CD4-positive, alpha-beta T cell treated with Interleukin-6 at 100 ng/mL for 8 hours (primary cell): ENCODE results near the gene URB1.
"Not testable (repeated sequence)": the region's sequence is repeated elsewhere in the genome, so short reads cannot be mapped to it uniquely, and the experiment has no call there.

Experiments used
- DNase-seq: peaks from one replicate; pipeline ENCODE4 v3.0.0-alpha.2; 2020; ENCODE audit warnings: mixed read lengths, low spot score

URB1 gene

GRCh38 chr21:32370998-32371766, 21.6 kb downstream of the URB1 start:
- DNase-seq: no peak

- DNase-seq: not testable (repeated sequence)
Observed at GRCh38 chr21:32368961-32369360, 23.9 kb downstream of the URB1 start.

GRCh38 chr21:32368386-32368785, 24.4 kb downstream of the URB1 start:
- no peak for DNase-seq

- DNase-seq: no peak
Observed at GRCh38 chr21:32367158-32367557, 25.7 kb downstream of the URB1 start.

- DNase-seq: no peak
Observed at GRCh38 chr21:32366191-32366590, 26.6 kb downstream of the URB1 start.

GRCh38 chr21:32364796-32365195, 28.0 kb downstream of the URB1 start:
- no peak for DNase-seq

GRCh38 chr21:32364387-32364786, 28.4 kb downstream of the URB1 start:
- no peak for DNase-seq

GRCh38 chr21:32360401-32360975, 32.3 kb downstream of the URB1 start:
- no peak for DNase-seq

- no peak for DNase-seq
Observed at GRCh38 chr21:32359719-32360260, 33.0 kb downstream of the URB1 start.

GRCh38 chr21:32356874-32357395, 35.9 kb downstream of the URB1 start:
- no peak for DNase-seq

GRCh38 chr21:32353002-32353711, 39.7 kb downstream of the URB1 start:
- no peak for DNase-seq

GRCh38 chr21:32352526-32352925, 40.3 kb downstream of the URB1 start:
- DNase-seq: no peak

GRCh38 chr21:32351428-32351827, 41.4 kb downstream of the URB1 start:
- DNase-seq: no peak

- DNase-seq: no peak
Observed at GRCh38 chr21:32350981-32351380, 41.8 kb downstream of the URB1 start.

GRCh38 chr21:32350211-32350980, 42.4 kb downstream of the URB1 start:
- no peak for DNase-seq

GRCh38 chr21:32349333-32349944, 43.4 kb downstream of the URB1 start:
- no peak for DNase-seq

GRCh38 chr21:32348604-32349332, 44.0 kb downstream of the URB1 start:
- no peak for DNase-seq

- no peak for DNase-seq
Observed at GRCh38 chr21:32347977-32348376, 44.8 kb downstream of the URB1 start.

GRCh38 chr21:32347351-32347750, 45.5 kb downstream of the URB1 start:
- no peak for DNase-seq

- DNase-seq: no peak
Observed at GRCh38 chr21:32346951-32347350, 45.9 kb downstream of the URB1 start.
